ENCODE results near the gene FRMD8.

GRCh38 chr11:65392899-65393298 lies 6.5 kb downstream of the FRMD8 start:
- TF ChIP-seq CTCF (IDR thresholded peaks at IDR 0.05) = no peak
- TF ChIP-seq POLR2A (IDR thresholded peaks at IDR 0.05) = no peak
